Pons (tissue), 1 donor: ENCODE results near the gene MXD4.
A peak's percentile ranks its signal among the peaks of the same experiment; 100 is the strongest.

Experiments
- DNase-seq: peaks from one replicate; pipeline ENCODE4 v3.0.0-alpha.2; 2016; ENCODE audit warnings: low spot score

MXD4 gene

DNA sequence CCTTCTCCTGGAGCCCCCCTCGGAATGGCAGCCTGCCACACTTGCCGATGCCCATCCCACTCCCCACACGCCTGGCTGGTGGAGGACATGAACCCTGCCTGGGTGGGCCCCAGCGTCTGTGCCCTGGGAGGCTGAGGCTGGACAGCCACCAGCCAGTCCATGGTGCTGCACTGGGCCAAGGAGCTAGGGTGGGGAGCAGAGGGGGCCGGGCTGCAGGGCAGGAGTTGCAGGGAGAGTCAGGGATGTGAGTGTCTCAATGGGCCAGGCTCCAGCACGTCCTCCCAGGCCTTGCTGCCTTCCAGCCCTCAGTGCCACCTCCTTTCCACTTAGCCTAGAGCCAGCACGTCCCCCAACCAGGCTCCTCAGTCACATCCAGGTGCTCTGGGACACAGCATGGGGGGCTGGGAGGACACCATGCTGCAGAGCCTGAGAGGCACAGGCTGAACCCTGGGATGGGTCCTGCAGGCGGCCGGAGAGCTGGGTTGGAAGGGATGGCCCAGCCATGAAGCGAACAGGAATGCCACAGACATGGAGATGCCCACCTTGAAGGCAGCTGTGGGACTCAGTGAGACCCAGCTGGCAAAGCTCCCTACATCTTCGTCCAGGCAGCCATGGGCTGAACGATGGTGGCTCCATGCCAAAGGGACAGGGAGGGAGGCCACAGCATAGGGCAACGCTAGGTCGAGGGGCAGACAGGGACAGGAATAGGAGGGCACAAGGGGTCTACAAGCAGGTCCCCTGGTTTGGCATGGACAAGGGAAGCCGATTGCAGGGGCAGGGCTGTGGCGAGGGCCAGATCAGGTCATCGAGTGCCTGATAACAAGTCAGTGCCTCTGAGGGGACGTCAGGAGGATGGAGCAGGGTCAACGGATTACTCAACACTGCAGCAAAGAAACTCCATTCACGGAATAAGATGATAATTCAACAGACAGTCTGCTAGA, 30.1 kb upstream of the MXD4 start:
- DNase-seq: no peak

DNA sequence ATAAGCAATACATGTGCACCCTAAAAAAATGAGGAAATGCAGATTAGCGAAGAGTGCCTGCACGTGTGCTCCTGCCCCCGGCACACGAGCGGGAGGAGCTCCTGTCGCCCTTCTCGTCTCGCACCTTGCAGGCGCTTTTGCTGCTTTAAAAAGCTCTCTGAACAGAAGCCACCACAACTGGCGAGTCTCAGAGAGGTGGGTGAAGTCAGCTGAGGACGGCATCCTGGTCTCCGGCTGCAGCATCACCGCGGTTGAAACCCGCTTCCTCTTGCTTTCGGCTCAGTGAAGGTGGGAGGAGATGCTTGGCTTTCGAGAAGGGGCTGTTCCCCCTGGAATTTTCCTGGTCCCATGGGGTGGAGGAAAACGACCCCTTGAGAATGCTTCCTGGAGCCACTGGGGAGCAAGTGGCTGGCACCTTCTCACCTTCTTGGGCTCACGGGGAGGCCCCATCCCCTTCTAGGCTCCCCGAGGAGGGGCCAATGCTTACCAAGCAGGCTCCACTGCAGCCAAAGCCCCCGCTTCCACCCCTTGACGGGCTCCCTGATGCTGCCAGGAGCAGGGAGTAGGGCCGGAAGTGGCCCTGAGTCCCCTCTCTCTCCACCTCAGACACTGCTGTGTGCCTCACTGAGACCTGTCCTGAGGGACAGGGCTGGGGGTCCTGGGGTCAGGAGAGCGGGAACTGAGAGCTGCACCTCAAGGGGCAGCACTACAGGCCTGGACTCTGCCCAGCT, 29.2 kb upstream of the MXD4 start:
- DNase-seq: no peak

GRCh38 chr4:2290488-2290887, 28.6 kb upstream of the MXD4 start:
- DNase-seq: no peak

DNA sequence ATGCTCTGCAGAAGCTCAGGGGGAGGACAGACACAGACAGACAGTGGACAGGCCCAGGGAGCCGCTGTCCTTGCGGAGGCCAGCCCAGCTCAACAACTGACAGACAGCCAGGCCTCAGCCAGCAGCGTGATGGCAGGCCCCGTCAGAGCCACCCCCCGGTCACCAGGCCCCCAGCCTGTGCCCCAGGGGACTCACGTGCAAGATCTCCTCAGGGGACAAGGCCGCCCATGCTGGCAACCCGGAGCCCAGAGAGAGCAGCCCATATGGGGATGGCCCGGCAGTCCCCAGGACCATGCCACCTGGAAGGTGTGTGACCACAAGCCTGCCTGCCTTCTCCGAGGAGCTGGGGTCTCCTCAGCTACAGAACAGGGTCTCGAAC, 28.0 kb upstream of the MXD4 start:
- no peak for DNase-seq

DNA sequence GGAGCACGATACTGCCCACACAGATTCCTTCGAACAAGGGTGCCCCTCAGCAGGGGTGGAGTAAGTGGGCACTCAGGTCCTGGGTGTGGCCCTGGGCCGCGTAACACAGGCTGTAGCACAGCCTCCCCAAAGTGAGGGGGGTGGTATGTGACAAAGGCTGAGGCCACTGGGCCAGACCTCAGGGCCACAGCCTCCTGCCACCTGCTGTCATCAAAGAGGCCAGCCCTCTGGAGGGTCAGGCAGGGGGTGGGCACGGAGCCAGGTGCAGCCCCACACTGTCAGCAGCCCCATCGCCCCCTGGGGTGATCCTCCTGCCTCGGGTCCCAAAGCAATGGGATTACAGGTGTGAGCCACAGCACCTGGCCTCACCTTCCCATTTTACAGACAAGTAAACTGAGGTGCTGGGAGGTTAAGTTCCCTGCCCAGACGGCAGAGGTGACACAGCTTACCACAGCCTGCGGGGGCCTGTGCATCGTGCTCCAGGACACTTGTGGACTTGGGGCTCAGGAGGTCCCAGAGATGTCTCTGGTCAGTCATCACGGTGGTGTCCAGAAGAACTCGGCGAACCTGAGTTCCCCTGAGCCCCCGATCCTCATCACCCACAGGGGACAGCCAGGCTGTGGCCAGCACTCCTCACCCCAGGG, 27.5 kb upstream of the MXD4 start:
- DNase-seq: no peak

DNA sequence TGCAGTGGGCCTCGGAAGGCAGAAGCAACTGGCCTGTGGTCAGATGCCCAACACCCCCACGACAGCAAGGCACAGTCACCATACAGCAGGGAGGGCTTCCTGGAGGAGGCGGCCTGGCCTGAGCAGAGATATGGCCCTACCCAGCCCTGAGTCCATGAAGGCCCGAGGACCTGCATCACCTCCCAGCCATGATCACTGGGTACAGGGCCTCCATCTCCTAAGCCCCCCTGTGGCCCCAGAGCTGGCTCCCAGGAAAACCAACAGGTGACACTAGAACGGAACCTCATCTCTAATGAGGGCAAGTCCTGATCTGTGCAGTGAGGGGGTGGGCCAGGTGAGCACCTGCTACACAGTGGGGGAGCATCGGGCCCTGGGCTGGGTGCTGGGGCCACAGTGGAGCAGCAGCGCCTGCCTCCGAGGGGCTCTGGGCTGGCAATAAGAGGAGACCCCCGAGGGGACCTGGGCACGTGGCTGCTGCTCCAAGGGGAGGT, 26.2 kb upstream of the MXD4 start:
- DNase-seq: no peak

GRCh38 chr4:2287594-2287915, 25.6 kb upstream of the MXD4 start:
- DNase-seq: no peak

DNA sequence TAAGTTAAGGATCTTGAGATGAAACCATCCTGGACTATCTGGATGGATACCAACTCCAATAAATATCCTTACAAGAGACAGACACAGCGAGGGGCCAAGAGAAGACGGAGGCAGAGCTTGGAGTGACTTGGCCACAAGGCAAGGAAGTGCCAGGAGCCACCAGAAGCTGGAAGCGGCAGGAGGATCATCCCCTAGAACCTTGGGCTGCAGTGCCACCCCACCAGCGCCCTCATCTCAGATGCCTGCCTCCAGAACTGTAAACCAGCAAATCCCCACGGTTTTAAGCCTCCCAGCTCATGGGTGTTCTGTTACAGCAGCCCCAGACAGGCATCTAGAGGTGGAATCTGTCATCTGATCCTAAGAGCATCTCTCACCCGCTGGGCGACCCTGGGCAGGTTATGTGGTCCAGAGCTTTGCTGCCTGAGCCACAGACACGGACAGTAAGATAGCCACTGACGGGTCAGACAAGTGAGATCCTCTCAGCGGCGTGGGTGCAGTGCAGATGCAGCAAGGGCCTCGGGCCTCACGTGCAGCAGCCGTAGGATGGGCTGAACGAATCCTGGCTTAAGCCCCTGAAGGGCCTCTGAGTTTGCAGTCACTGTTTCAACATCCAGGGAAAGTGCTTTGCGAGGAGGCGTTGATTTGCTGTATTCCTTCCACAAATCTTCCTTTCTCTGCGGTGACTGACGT, 25.1 kb upstream of the MXD4 start:
- no peak for DNase-seq

GRCh38 chr4:2285613-2286381, 23.9 kb upstream of the MXD4 start:
- no peak for DNase-seq

- no peak for DNase-seq
These were observed 23.2 kb upstream of the MXD4 start for GRCh38 chr4:2284934-2285612.

- no peak for DNase-seq
These were observed 22.4 kb upstream of the MXD4 start for GRCh38 chr4:2284161-2284933.

DNA sequence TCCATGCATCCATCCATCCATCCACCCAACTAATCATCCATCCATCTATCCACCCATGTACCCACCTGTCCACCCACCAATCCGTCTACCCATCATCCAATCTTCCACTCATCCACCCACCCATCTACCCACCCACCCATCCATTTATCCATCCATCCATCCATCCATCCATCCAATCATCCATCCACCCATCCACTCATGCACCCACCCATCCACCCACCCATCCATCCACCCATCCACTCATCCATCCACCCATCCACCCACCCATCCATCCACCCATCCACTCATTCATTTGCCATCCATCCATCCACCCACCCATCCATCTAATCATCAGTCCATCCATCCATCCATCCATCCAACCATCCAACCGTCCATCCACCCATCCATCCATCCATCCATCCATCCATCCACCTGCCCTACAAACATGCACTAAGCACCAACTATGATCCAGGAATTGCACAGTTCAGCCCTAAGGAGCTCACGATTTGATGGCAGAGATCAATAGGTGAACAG, 21.3 kb upstream of the MXD4 start:
- DNase-seq: no peak

GRCh38 chr4:2281575-2282343, 19.9 kb upstream of the MXD4 start:
- no peak for DNase-seq

DNA sequence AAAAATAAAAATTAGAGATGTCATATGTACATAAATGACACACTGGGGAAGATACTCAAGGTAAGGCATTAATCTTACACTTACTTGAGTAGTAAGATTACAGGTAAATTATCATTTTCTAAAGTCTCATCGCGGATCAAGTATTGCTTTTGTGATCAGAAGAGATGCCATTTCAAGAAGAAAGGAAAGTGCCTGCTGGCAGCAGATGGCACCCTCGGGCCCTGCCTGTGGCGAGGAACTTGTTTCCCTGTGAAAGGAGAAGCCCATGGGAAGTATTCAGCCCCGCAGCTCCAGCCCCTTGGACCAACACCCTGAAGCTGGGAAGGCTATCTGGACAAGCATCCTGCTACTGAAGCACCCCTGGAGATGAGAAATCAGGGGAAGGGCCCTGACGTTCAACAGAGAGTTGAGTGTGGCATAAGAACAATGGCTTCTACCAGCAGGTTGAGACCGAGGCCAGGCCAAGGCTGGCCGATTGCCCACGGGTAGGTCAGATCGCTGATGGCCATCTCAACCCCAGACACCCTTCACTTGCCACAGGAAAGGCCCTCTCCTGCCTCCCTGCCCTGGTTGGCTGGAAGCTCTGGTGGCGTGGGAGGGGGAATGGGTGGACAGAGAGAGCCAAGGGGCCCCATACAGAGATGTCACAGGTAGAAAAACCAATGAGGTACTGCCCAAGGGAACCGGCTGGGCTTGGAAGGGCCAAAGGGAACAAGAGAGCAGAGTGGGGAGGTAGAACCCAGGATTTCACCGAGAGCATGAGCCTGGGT, 18.8 kb upstream of the MXD4 start:
- peak; percentile 67 for DNase-seq

GRCh38 chr4:2277956-2278355, 16.0 kb upstream of the MXD4 start:
- DNase-seq: no peak

- DNase-seq: no peak
These were observed 14.8 kb upstream of the MXD4 start for GRCh38 chr4:2276581-2277325.

DNA sequence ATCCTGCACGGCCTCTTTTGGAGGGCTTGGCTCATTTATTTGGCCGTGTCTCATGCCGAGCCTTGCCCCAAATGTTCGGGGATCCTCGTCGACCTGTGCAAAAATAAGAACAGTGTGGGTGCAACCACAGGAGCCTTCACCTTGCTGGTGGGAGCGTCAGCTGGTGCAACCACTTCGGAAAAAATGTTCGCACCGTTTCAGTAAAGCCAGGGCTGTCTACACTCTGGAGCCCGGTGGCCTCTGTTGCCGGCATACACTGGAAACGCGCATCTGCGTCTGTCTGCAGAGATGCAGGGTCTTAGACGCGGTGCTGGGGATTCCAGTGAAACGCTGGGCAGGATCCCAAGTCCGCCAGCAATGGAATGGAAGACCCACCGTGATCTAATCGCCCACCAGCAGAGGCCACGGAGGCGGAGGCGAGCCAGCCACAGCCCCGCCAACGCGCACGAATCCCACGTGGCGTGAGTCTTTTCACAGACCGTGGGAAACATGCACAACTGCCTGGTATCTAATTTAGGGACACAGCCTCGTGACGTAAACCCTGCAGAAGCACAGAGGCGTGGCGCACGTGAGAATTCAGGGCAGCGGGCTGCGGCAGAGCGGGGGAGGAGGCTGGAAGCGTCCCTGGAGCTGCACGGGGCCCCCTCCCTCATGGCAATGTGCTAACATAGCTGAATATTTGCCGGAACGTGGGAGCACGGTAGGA, 13.8 kb upstream of the MXD4 start:
- no peak for DNase-seq
